ENCODE data around the gene WSCD1.
A peak's percentile ranks its signal among the peaks of the same experiment; 100 is the strongest.

Gene WSCD1

GRCh38 chr17:6160911-6161855, 91.0 kb downstream of the WSCD1 start:
- no peak for TF ChIP-seq FOXP2 (optimal IDR thresholded peaks at IDR 0.05; ENCODE audit: borderline replicate concordance, extremely low read depth, extremely low read length, insufficient read depth)
- TF ChIP-seq REST (IDR thresholded peaks at IDR 0.05; ENCODE audit: insufficient read depth in 1 of 2, low read depth in 2 of 2, low read length in 2 of 2) = no peak
- no peak for TF ChIP-seq SIN3A (IDR thresholded peaks at IDR 0.05; ENCODE audit: borderline replicate concordance, insufficient read depth, low read length)
- no peak for TF ChIP-seq POLR2AphosphoS5 (IDR thresholded peaks at IDR 0.05; ENCODE audit: low read depth, low read length)

- TF ChIP-seq TAF1 (IDR thresholded peaks at IDR 0.05; ENCODE audit: borderline replicate concordance, insufficient read depth, low read length) (no peak), FOXP2 (optimal IDR thresholded peaks at IDR 0.05; ENCODE audit: borderline replicate concordance, extremely low read depth, extremely low read length, insufficient read depth) (no peak), REST (IDR thresholded peaks at IDR 0.05; ENCODE audit: insufficient read depth in 1 of 2, low read depth in 2 of 2, low read length in 2 of 2) (no peak), SIN3A (IDR thresholded peaks at IDR 0.05; ENCODE audit: borderline replicate concordance, insufficient read depth, low read length) (no peak), POLR2AphosphoS5 (IDR thresholded peaks at IDR 0.05; ENCODE audit: low read depth, low read length) (no peak)
Measured at GRCh38 chr17:6162216-6162615, 92.0 kb downstream of the WSCD1 start.

DNA sequence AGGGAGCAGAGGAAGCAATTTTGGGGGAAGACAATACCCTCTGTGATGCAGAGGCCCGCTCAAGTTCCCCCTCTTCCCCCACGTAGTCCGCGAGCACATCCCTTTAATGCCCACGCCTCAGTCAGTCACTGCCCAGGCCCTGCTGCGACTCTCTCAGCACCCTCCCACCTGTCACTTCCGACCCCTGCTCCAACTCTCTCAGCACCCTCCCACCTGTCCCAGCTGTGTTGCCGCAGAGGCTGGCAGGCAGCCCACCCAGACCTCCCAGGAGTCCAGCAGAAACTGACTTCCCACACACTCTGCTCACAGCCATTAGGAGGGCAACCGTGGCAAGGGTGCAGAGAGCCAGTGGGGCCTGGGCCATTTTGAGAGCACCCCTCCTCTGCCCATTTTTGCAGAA, 92.7 kb downstream of the WSCD1 start:
- no peak for TF ChIP-seq POLR2AphosphoS5 (IDR thresholded peaks at IDR 0.05; ENCODE audit: low read depth, low read length)
- TF ChIP-seq FOXP2 (optimal IDR thresholded peaks at IDR 0.05; ENCODE audit: borderline replicate concordance, extremely low read depth, extremely low read length, insufficient read depth) = peak; percentile 8

DNA sequence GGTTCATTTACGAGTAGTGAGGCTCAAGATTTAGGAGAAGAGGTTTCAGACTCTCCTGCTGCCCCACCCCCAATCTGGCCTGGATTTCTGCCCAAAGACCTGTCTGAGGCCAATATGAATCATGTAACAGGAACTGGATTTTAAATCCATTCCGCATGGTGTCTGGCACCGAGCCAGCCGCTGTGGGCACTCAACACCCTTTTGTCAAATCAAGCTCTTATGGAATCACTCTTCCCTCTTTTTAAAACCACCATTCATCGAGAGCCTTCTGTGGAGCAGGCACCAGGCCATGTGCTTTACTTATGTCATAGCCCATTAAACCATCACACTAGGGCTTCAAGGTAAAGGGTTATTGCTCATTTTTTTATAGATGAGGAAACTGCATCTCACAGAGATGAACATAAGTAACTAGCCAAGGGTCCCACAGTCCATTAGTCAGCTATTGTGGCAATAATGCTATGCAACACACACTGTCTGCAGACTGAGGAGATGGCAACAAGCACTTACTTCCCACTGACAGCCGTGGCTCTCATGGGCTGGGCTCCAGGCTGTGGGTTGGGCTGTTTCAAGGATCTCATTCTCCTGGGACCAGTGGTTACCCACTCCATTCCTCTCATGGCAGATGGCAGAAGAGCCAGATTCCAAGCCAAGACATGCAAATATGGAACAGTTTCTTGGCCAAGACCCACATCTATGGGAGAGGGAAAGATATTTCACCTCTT, 93.6 kb downstream of the WSCD1 start:
- TF ChIP-seq SIN3A (IDR thresholded peaks at IDR 0.05; ENCODE audit: borderline replicate concordance, insufficient read depth, low read length) = peak; percentile 91; the same call in 1 of the 2 replicates
- TF ChIP-seq TAF1 (IDR thresholded peaks at IDR 0.05; ENCODE audit: borderline replicate concordance, insufficient read depth, low read length) = no peak
- TF ChIP-seq FOXP2 (optimal IDR thresholded peaks at IDR 0.05; ENCODE audit: borderline replicate concordance, extremely low read depth, extremely low read length, insufficient read depth) = no peak
- peak; percentile 53; the same call in 1 of the 2 replicates for TF ChIP-seq POLR2AphosphoS5 (IDR thresholded peaks at IDR 0.05; ENCODE audit: low read depth, low read length)
- TF ChIP-seq REST (IDR thresholded peaks at IDR 0.05; ENCODE audit: insufficient read depth in 1 of 2, low read depth in 2 of 2, low read length in 2 of 2) = 0 out of 4 replicates have a peak, but pooled peaks of 1 of the 2 experiments have one; percentile 9

DNA sequence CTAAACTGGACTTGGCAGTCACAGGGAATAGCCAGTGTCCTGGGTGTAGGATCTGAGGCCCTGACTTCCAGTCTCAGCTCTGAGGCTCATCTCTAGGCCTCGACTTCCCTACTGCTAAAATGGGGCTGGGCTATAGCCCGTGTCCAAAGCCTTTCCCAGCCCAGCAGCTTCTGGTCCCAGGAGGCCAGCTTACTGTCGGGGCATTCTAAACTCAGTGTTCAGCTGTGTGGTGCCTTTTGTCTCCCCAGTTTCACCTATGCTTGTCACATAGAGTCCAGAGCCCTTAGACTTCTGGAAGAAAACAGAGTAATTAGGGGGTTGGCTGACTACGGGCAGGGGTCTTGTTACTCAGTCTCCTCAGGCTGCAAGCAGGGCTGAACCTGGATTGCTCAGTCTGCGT, 94.8 kb downstream of the WSCD1 start:
- TF ChIP-seq REST (IDR thresholded peaks at IDR 0.05; ENCODE audit: insufficient read depth in 1 of 2, low read depth in 2 of 2, low read length in 2 of 2) (no peak), POLR2AphosphoS5 (IDR thresholded peaks at IDR 0.05; ENCODE audit: low read depth, low read length) (no peak), SIN3A (IDR thresholded peaks at IDR 0.05; ENCODE audit: borderline replicate concordance, insufficient read depth, low read length) (no peak), FOXP2 (optimal IDR thresholded peaks at IDR 0.05; ENCODE audit: borderline replicate concordance, extremely low read depth, extremely low read length, insufficient read depth) (no peak), TAF1 (IDR thresholded peaks at IDR 0.05; ENCODE audit: borderline replicate concordance, insufficient read depth, low read length) (no peak)
